Suppressor macrophage treated with lipopolysaccharide for 4 hours (primary cell): ENCODE data around the gene SLC35G4.
A peak's percentile ranks its signal among the peaks of the same experiment; 100 is the strongest.
"Not testable (repeated sequence)": the region's sequence is repeated elsewhere in the genome, so short reads cannot be mapped to it uniquely, and the experiment has no call there.

Source experiments
- DNase-seq: peaks from one replicate; pipeline ENCODE4 v3.0.0-alpha.2; 2020

Gene SLC35G4

GRCh38 chr18:11614981-11615380, 5.6 kb downstream of the SLC35G4 start:
- not testable (repeated sequence) for DNase-seq

GRCh38 chr18:11647310-11647709, 37.9 kb downstream of the SLC35G4 start:
- not testable (repeated sequence) for DNase-seq

GRCh38 chr18:11647804-11648203, 38.4 kb downstream of the SLC35G4 start:
- not testable (repeated sequence) for DNase-seq

GRCh38 chr18:11649839-11650238, 40.4 kb downstream of the SLC35G4 start:
- no peak for DNase-seq

GRCh38 chr18:11651899-11652298, 42.5 kb downstream of the SLC35G4 start:
- no peak for DNase-seq

GRCh38 chr18:11653521-11653920, 44.1 kb downstream of the SLC35G4 start:
- DNase-seq = no peak

GRCh38 chr18:11654736-11655605, 45.6 kb downstream of the SLC35G4 start:
- DNase-seq = peak; percentile 57

GRCh38 chr18:11655606-11655932, 46.2 kb downstream of the SLC35G4 start:
- DNase-seq = no peak

GRCh38 chr18:11657152-11657551, 47.8 kb downstream of the SLC35G4 start:
- no peak for DNase-seq

GRCh38 chr18:11657554-11657953, 48.2 kb downstream of the SLC35G4 start:
- DNase-seq = no peak

- no peak for DNase-seq
These were observed 48.6 kb downstream of the SLC35G4 start for GRCh38 chr18:11658019-11658418.

- DNase-seq = no peak
These were observed 49.6 kb downstream of the SLC35G4 start for GRCh38 chr18:11658989-11659388.
